WTC11 (cell line): ENCODE measurements around the gene LDLRAD2. TPM values are rescaled to one million over a fixed set of nuclear protein-coding genes. Genes with fewer than 3 reads are reported as not detected.

Experiments
- ATAC-seq: fragments of 200-7000 bp; cut with Tn5 transposase; 2 replicates; pipeline ENCODE4 v1.10.0; 2021; ENCODE audit warnings: mild to moderate bottlenecking, moderate library complexity
- CTCF ChIA-PET: fragments of 300-600 bp; sonication (Branson Sonifier 250); formaldehyde crosslinking; loops from one replicate; lab custom pipeline; 2021; ENCODE audit warnings: antibody characterized with exemption; lab: Charles Lee
- POLR2A ChIA-PET: fragments of 350-600 bp; sonication (Branson Sonifier 250); formaldehyde crosslinking; loops from one replicate; lab custom pipeline; 2021; ENCODE audit warnings: antibody characterized with exemption; lab: Charles Lee
- DNase-seq: peaks from one replicate; pipeline ENCODE4 v3.0.0; 2021; ENCODE audit warnings: low spot score
- H3K27ac Mint-ChIP-seq: 2 replicates; pipeline ENCODE4 v1.8.0; 2021; ENCODE audit warnings: mixed read lengths
- H3K27me3 Mint-ChIP-seq: 2 replicates; pipeline ENCODE4 v1.8.0; 2021; ENCODE audit warnings: low read depth, mild to moderate bottlenecking, moderate library complexity, mixed read lengths
- H3K36me3 Mint-ChIP-seq: 2 replicates; pipeline ENCODE4 v1.8.0; 2021; ENCODE audit warnings: mixed read lengths
- H3K4me1 Mint-ChIP-seq: 2 replicates; pipeline ENCODE4 v1.8.0; 2022; ENCODE audit warnings: mixed read lengths
- H3K4me3 Mint-ChIP-seq: 2 replicates; pipeline ENCODE4 v1.8.0; 2021; ENCODE audit warnings: mild to moderate bottlenecking, moderate library complexity, mixed read lengths
- H3K9me3 Mint-ChIP-seq: 2 replicates; pipeline ENCODE4 v1.8.0; 2021; ENCODE audit warnings: mixed read lengths
- ARID4B ChIP-seq: sonication (generic); formaldehyde crosslinking; IDR thresholded peaks from 2 replicates; pipeline ENCODE4 v1.8.0; 2023; ENCODE audit warnings: missing genetic modification reagents, mild to moderate bottlenecking, borderline replicate concordance
- CTCF ChIP-seq: fragments of 200-600 bp; IDR thresholded peaks from 2 replicates; pipeline ENCODE4 v1.8.0; 2022; ENCODE audit warnings: antibody characterized with exemption
- GTF2I ChIP-seq: fragments of 250-450 bp; sonication (Bioruptor Pico); conservative IDR thresholded peaks from 2 replicates; pipeline ENCODE4 v1.4.0; 2021; ENCODE audit warnings: mild to moderate bottlenecking
- JAZF1 ChIP-seq: fragments of 250-450 bp; sonication (Bioruptor Pico); IDR thresholded peaks from 2 replicates; pipeline ENCODE4 v1.9.0; 2021; ENCODE audit warnings: moderate library complexity, mild to moderate bottlenecking, inconsistent platforms
- JUN ChIP-seq: sonication (generic); formaldehyde crosslinking; IDR thresholded peaks from 2 replicates; pipeline ENCODE4 v1.8.0; 2023; ENCODE audit warnings: mild to moderate bottlenecking, missing genetic modification reagents
- NFATC4 ChIP-seq: fragments of 250-450 bp; sonication (Bioruptor Pico); IDR thresholded peaks from 2 replicates; pipeline ENCODE4 v1.9.0; 2021; ENCODE audit warnings: mild to moderate bottlenecking
- NR1H2 ChIP-seq: sonication (generic); formaldehyde crosslinking; IDR thresholded peaks from 2 replicates; pipeline ENCODE4 v1.9.0; 2021; ENCODE audit warnings: mild to moderate bottlenecking, moderate library complexity, missing genetic modification reagents
- PREB ChIP-seq: sonication (generic); formaldehyde crosslinking; IDR thresholded peaks from 2 replicates; pipeline ENCODE4 v1.8.1; 2022; ENCODE audit warnings: mild to moderate bottlenecking, missing genetic modification reagents, moderate library complexity, borderline replicate concordance
- SOX15 ChIP-seq: fragments of 250-450 bp; sonication (Bioruptor Pico); IDR thresholded peaks from 2 replicates; pipeline ENCODE4 v1.9.0; 2021; ENCODE audit warnings: mild to moderate bottlenecking
- SP1 ChIP-seq: sonication (generic); formaldehyde crosslinking; conservative IDR thresholded peaks from 2 replicates; pipeline ENCODE4 v1.8.1; 2022; ENCODE audit warnings: missing genetic modification reagents
- STAT6 ChIP-seq: sonication (generic); formaldehyde crosslinking; conservative IDR thresholded peaks from 2 replicates; pipeline ENCODE4 v1.8.1; 2023; ENCODE audit warnings: mild to moderate bottlenecking, low read depth, missing genetic modification reagents, moderate library complexity
- USF1 ChIP-seq: sonication (generic); formaldehyde crosslinking; IDR thresholded peaks from 2 replicates; pipeline ENCODE4 v1.8.0; 2022; ENCODE audit warnings: mild to moderate bottlenecking, missing genetic modification reagents
- USF2 ChIP-seq: sonication (generic); formaldehyde crosslinking; IDR thresholded peaks from 2 replicates; pipeline ENCODE4 v1.8.1; 2023; ENCODE audit warnings: mild to moderate bottlenecking, missing genetic modification reagents, moderate library complexity
- ZNF423 ChIP-seq: fragments of 250-450 bp; sonication (Bioruptor Pico); IDR thresholded peaks from 2 replicates; pipeline ENCODE4 v2.1.2; 2022; ENCODE audit warnings: mild to moderate bottlenecking, moderate library complexity
- ZNF671 ChIP-seq: fragments of 250-450 bp; sonication (Bioruptor Pico); IDR thresholded peaks from 2 replicates; pipeline ENCODE4 v1.8.0; 2021; ENCODE audit warnings: mild to moderate bottlenecking
- total RNA-seq: library from RNA; stranded (reverse); gene quantifications from 3 replicates; pipeline ENCODE4 v1.2.3, GENCODE V29; 2021

LDLRAD2 gene
- total RNA-seq, 1 experiment from 2014 or later, result 0.63 TPM

- peaks cover 38% of the 10 kb centered on the region for H3K36me3 Mint-ChIP-seq
- TF ChIP-seq USF1, result no peak
- no peak for TF ChIP-seq ARID4B (CRISPR knock-in tag)
- no peak for TF ChIP-seq JUN
- no peak for TF ChIP-seq SOX15 (CRISPR knock-in tag)
- TF ChIP-seq ZNF423 (CRISPR knock-in tag), result no peak
- no peak for TF ChIP-seq NFATC4 (CRISPR knock-in tag)
- TF ChIP-seq NR1H2 (CRISPR knock-in tag), result no peak
- TF ChIP-seq GTF2I (CRISPR knock-in tag), result no peak
- H3K27me3 Mint-ChIP-seq, result no peaks in the 10 kb centered on the region
- H3K4me1 Mint-ChIP-seq, result no peaks in the 10 kb centered on the region
- POLR2A ChIA-PET, result no interaction called here
- H3K4me3 Mint-ChIP-seq, result no peak overlapping the region
- CTCF ChIA-PET, result no interaction called here
- H3K27ac Mint-ChIP-seq, result no peak overlapping the region
- DNase-seq (no peak), ATAC-seq (no peak)
- peaks cover 1% of the 10 kb centered on the region for H3K9me3 Mint-ChIP-seq
Observed at GRCh38 chr1:21828506-21829210, 16.6 kb downstream of the LDLRAD2 start.

GRCh38 chr1:21829294-21829693 is 17.2 kb downstream of the LDLRAD2 start:
- TF ChIP-seq CTCF (no peak), SP1 (CRISPR knock-in tag) (no peak), JAZF1 (CRISPR knock-in tag) (no peak), USF2 (CRISPR knock-in tag) (no peak), PREB (no peak), STAT6 (no peak), ZNF671 (CRISPR knock-in tag) (no peak)
- TF ChIP-seq, all 79 proteins: peak for 0
- ChIA-PET CTCF (no interaction called here), POLR2A (interaction anchor here (0.5 kb wide), 1 partner anchor 1892 kb away, joined by 9 read pairs; no protein-coding TSS in a partner anchor)
- H3K27ac Mint-ChIP-seq, result no peak overlapping the region
- H3K36me3 Mint-ChIP-seq, result peaks cover 45% of the 10 kb centered on the region
- H3K27me3 Mint-ChIP-seq, result no peaks in the 10 kb centered on the region
- H3K4me3 Mint-ChIP-seq, result no peak overlapping the region
- no peaks in the 10 kb centered on the region for H3K4me1 Mint-ChIP-seq
- peaks cover 8% of the 10 kb centered on the region for H3K9me3 Mint-ChIP-seq
- ATAC-seq, result no peak
- DNase-seq, result no peak
